GM06990 (cell line): ENCODE results near the gene HS3ST2.
"Not testable (repeated sequence)": the region's sequence is repeated elsewhere in the genome, so short reads cannot be mapped to it uniquely, and the experiment has no call there.

Experiments used
- DNase-seq: peaks from one replicate; pipeline ENCODE4 v3.0.0-alpha.2; 2011; ENCODE audit not compliant: insufficient read length; ENCODE audit errors: extremely low read depth
- H3K27me3 ChIP-seq: replicated peaks from 2 replicates; pipeline ENCODE4 v1.6.0; 2011; ENCODE audit warnings: low read length; ENCODE audit not compliant: control insufficient read depth, insufficient read depth
- H3K36me3 ChIP-seq: 2 replicates; pipeline ENCODE4 v1.5.1; 2011; ENCODE audit warnings: low read length; ENCODE audit not compliant: control insufficient read depth, insufficient read depth
- H3K4me3 ChIP-seq: replicated peaks from 2 replicates; pipeline ENCODE4 v1.5.1; 2011; ENCODE audit warnings: low read depth, mild to moderate bottlenecking, control low read depth, low read length
- CTCF ChIP-seq: IDR thresholded peaks from 2 replicates; pipeline ENCODE4 v1.5.1; 2011; ENCODE audit warnings: low read length, control low read depth, mild to moderate bottlenecking, inconsistent platforms; ENCODE audit not compliant: insufficient read depth, poor library complexity, severe bottlenecking

HS3ST2 gene

GRCh38 chr16:22890976-22891375, 77.0 kb downstream of the HS3ST2 start:
- no peak overlapping the region for H3K4me3 ChIP-seq
- H3K36me3 ChIP-seq = no peaks in the 10 kb centered on the region
- no peak for TF ChIP-seq CTCF
- no peak for DNase-seq
- no peaks in the 10 kb centered on the region; the same call in 1 of the 2 replicates for H3K27me3 ChIP-seq

GRCh38 chr16:22897184-22897583, 83.2 kb downstream of the HS3ST2 start:
- H3K4me3 ChIP-seq = no peak overlapping the region
- no peaks in the 10 kb centered on the region for H3K36me3 ChIP-seq
- no peak for DNase-seq
- TF ChIP-seq CTCF = no peak
- H3K27me3 ChIP-seq = no peaks in the 10 kb centered on the region; the same call in 1 of the 2 replicates

GRCh38 chr16:22898131-22898530, 84.2 kb downstream of the HS3ST2 start:
- no peaks in the 10 kb centered on the region; the same call in 1 of the 2 replicates for H3K27me3 ChIP-seq
- no peaks in the 10 kb centered on the region for H3K36me3 ChIP-seq
- H3K4me3 ChIP-seq = no peak overlapping the region
- TF ChIP-seq CTCF = no peak
- no peak for DNase-seq

- H3K4me3 ChIP-seq = no peak overlapping the region
- H3K36me3 ChIP-seq = no peaks in the 10 kb centered on the region
- peak; percentile 75 for TF ChIP-seq CTCF
- no peaks in the 10 kb centered on the region; the same call in 1 of the 2 replicates for H3K27me3 ChIP-seq
- DNase-seq = no peak
Observed at GRCh38 chr16:22898874-22899348, 84.9 kb downstream of the HS3ST2 start.

- not testable (repeated sequence) for H3K27me3 ChIP-seq, DNase-seq, H3K36me3 ChIP-seq, H3K4me3 ChIP-seq
Observed at GRCh38 chr16:22899567-22899966, 85.6 kb downstream of the HS3ST2 start.

- DNase-seq = no peak
- H3K27me3 ChIP-seq = no peaks in the 10 kb centered on the region; the same call in 1 of the 2 replicates
Observed at GRCh38 chr16:22900863-22901262, 86.9 kb downstream of the HS3ST2 start.

More at GRCh38 chr16:22900863-22901262, 86.9 kb downstream of the HS3ST2 start:
- TF ChIP-seq CTCF = no peak
- Histone ChIP-seq H3K4me3 (no peak overlapping the region), H3K36me3 (no peaks in the 10 kb centered on the region)
